Trophoblast cell (in vitro differentiated cells and primary cell): ENCODE results near the gene GNB3.

ENCODE experiments used
- DNase-seq, 2 donors: peaks; one replicate each; pipeline ENCODE4 v3.0.0-alpha.2; 2016
- H2AFZ ChIP-seq: 2 replicates; pipeline ENCODE4 v1.6.1; 2013; ENCODE audit warnings: low read length, moderate library complexity, mild to moderate bottlenecking; ENCODE audit not compliant: insufficient read depth, poor library complexity
- H2AK5ac ChIP-seq: 2 replicates; pipeline ENCODE4 v1.6.1; 2013; ENCODE audit warnings: mild to moderate bottlenecking, low read length
- H2BK120ac ChIP-seq: 2 replicates; pipeline ENCODE4 v1.6.1; 2013; ENCODE audit warnings: low read length, mild to moderate bottlenecking, moderate library complexity; ENCODE audit not compliant: insufficient read depth, poor library complexity
- H2BK12ac ChIP-seq: 2 replicates; pipeline ENCODE4 v1.6.1; 2013; ENCODE audit warnings: mild to moderate bottlenecking, low read length, moderate library complexity
- H2BK5ac ChIP-seq: 2 replicates; pipeline ENCODE4 v1.6.1; 2013; ENCODE audit warnings: low read length, low read depth, moderate library complexity, mild to moderate bottlenecking; ENCODE audit not compliant: poor library complexity
- H3K14ac ChIP-seq: 2 replicates; pipeline ENCODE4 v1.6.1; 2013; ENCODE audit warnings: mild to moderate bottlenecking, low read length
- H3K18ac ChIP-seq: 2 replicates; pipeline ENCODE4 v1.6.1; 2013; ENCODE audit warnings: mild to moderate bottlenecking, low read length
- H3K23ac ChIP-seq: 2 replicates; pipeline ENCODE4 v1.6.1; 2013; ENCODE audit warnings: low read length
- H3K27ac ChIP-seq: 2 replicates; pipeline ENCODE4 v1.5.1; 2013; ENCODE audit warnings: low read depth, mild to moderate bottlenecking, inconsistent platforms, low read length, moderate library complexity
- H3K27me3 ChIP-seq: 2 replicates; pipeline ENCODE4 v1.6.1; 2013; ENCODE audit warnings: inconsistent platforms, mild to moderate bottlenecking, low read length, moderate library complexity; ENCODE audit not compliant: insufficient read depth
- H3K36me3 ChIP-seq, 2 experiments: 1 replicate in 1 of 2; 2 replicates in 1 of 2; pipeline ENCODE4 v1.6.1; 2013; ENCODE audit warnings: low read length in 2 of 2, mild to moderate bottlenecking in 2 of 2, moderate library complexity in 1 of 2; ENCODE audit not compliant: insufficient read depth in 2 of 2, control insufficient read depth in 1 of 2
- H3K4ac ChIP-seq: 2 replicates; pipeline ENCODE4 v1.6.1; 2013; ENCODE audit warnings: low read depth, mild to moderate bottlenecking, low read length, moderate library complexity
- H3K4me1 ChIP-seq, 2 experiments: 1 replicate in 1 of 2; 2 replicates in 1 of 2; pipeline ENCODE4 v1.6.1; 2013; ENCODE audit warnings: low read length in 2 of 2, mild to moderate bottlenecking in 2 of 2, moderate library complexity in 1 of 2; ENCODE audit not compliant: insufficient read depth in 2 of 2, control insufficient read depth in 1 of 2
- H3K4me2 ChIP-seq: 2 replicates; pipeline ENCODE4 v1.6.1; 2013; ENCODE audit warnings: inconsistent platforms, mild to moderate bottlenecking, low read length, moderate library complexity
- H3K4me3 ChIP-seq: 2 replicates; pipeline ENCODE4 v1.5.1; 2013; ENCODE audit warnings: mild to moderate bottlenecking, low read depth, low read length, inconsistent platforms
- H3K79me1 ChIP-seq: one replicate; pipeline ENCODE4 v1.6.1; 2013; ENCODE audit warnings: low read length
- H3K79me2 ChIP-seq: 2 replicates; pipeline ENCODE4 v1.6.1; 2013; ENCODE audit warnings: low read length, mild to moderate bottlenecking; ENCODE audit not compliant: control insufficient read depth, insufficient read depth, poor library complexity
- H3K9ac ChIP-seq: 2 replicates; pipeline ENCODE4 v1.6.1; 2013; ENCODE audit warnings: mild to moderate bottlenecking, low read length
- H3K9me3 ChIP-seq: 2 replicates; pipeline ENCODE4 v1.6.1; 2013; ENCODE audit warnings: low read depth, mild to moderate bottlenecking, control low read depth, inconsistent platforms, low read length; ENCODE audit not compliant: insufficient read depth
- H4K12ac ChIP-seq: 2 replicates; pipeline ENCODE4 v1.6.1; 2013; ENCODE audit warnings: low read depth, mild to moderate bottlenecking, low read length, moderate library complexity
- H4K8ac ChIP-seq: 2 replicates; pipeline ENCODE4 v1.6.1; 2013; ENCODE audit warnings: low read depth, mild to moderate bottlenecking, low read length, moderate library complexity
- H4K91ac ChIP-seq: one replicate; pipeline ENCODE4 v1.6.1; 2013; ENCODE audit warnings: low read depth, mild to moderate bottlenecking, low read length, moderate library complexity
- WGBS: extraction: QIAGEN DNeasy Blood & Tissue Kit; methylation state at CpG from one replicate; pipeline ENCODE4 v1.1.7; 2013; ENCODE audit warnings: missing lambda C conversion rate; ENCODE audit not compliant: insufficient read length, insufficient coverage; ENCODE audit errors: extremely low coverage; 5-methylcytosine and 5-hydroxymethylcytosine counted together

The GNB3 gene

DNA sequence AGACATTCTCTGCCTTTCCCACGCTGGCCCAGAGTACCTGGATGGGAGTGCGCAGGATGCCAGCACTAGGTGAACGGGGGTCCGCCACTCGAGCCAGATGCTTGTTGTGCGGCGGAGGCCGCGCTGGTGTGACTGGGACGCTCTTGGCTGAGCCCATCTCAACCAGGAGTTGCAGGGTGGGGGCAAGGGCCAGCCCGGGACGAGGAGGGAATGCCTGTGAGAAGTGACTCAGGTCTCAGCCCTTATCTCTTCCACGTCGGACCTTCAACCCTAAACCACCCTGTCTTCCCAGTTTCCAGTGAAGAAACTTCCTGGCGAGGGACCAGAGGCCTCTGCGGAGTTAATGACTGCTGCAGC is 10.0 kb downstream of the GNB3 start:
- Histone ChIP-seq H4K8ac (no peak overlapping the region), H3K79me1 (peaks cover 5% of the 10 kb centered on the region), H2AFZ (no peak overlapping the region), H3K4me3 (peak overlapping the region; percentile 75), H4K91ac (peak overlapping the region; percentile 31), H3K14ac (no peak overlapping the region), H4K12ac (no peak overlapping the region), H3K79me2 (peaks cover 4% of the 10 kb centered on the region), H3K23ac (no peak overlapping the region), H2BK120ac (no peak overlapping the region), H3K36me3 (peaks cover 23 to 38% of the 10 kb centered on the region in 2 experiments), H3K4me2 (peak overlapping the region; percentile 74), H2BK5ac (no peak overlapping the region), H3K18ac (no peak overlapping the region), H3K27ac (no peak overlapping the region), H3K9ac (peak overlapping the region; percentile 69), H2BK12ac (no peak overlapping the region), H3K27me3 (no peaks in the 10 kb centered on the region), H3K4me1 (peaks cover 14 to 15% of the 10 kb centered on the region in 2 experiments), H3K9me3 (no peaks in the 10 kb centered on the region), H2AK5ac (no peak overlapping the region), H3K4ac (peak overlapping the region; percentile 5)
- no CpG with 5 or more reads among the region's 16 CpGs for WGBS
- DNase-seq = peak in 1 of 2 donors; percentile 21

DNA sequence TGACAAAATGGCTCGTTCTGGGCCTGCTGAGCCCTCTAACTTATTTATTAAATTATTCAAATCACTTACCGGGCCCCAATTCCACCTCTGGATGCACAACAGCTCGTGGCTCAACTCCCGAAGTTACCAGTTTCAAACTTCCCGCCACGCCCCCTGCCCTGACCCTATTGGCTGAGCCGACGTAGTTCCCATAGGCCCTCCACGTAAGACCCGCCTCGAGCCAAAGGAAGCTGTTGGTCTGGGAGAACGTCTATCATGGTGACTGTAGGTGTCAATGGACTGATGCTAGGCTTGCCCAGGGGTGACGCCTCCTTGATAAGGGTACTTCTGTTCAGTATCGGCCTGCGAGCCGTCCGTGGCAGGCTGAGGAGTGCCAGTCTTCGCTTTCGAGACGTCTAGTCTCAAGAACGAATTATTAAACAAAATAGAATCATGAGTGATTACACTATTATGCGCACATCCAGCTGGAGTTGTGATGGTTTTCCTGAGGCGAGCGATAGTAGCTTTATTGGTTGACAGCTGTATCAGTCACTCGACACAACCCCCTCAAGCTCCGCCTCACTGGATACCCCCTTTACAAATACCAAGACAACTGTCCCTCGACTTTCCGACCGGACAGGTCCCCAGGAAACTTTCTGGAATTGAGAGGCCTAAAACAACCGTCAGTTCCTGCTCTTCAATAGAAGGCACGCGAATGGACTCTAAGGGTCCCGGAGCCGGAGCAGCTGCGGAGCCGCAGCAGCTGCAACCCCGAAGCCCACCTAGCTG is 10.6 kb downstream of the GNB3 start, which contains the start of gene CDCA3:
Gene CDCA3, minus strand, starts transcription at position 134 of the 768 bp plus-strand sequence. CDS start 334 bp downstream, outside the sequence.
- Histone ChIP-seq H3K4me2 (peak within 1 kb of the TSS; percentile 74), H3K9me3 (no peaks in the 10 kb centered on the region), H3K23ac (no peak within 1 kb of the TSS), H3K4ac (peak within 1 kb of the TSS; percentile 13), H3K36me3 (peaks cover 25 to 39% of the 10 kb centered on the region in 2 experiments), H2BK12ac (no peak within 1 kb of the TSS), H3K4me3 (peak within 1 kb of the TSS; percentile 94), H3K27ac (peak within 1 kb of the TSS; percentile 55), H3K9ac (peak within 1 kb of the TSS; percentile 86), H3K14ac (peak within 1 kb of the TSS; percentile 55), H4K12ac (no peak within 1 kb of the TSS), H4K8ac (peak within 1 kb of the TSS; percentile 87), H4K91ac (peak within 1 kb of the TSS; percentile 70), H3K27me3 (no peaks in the 10 kb centered on the region), H2AK5ac (no peak within 1 kb of the TSS), H3K79me1 (peaks cover 5% of the 10 kb centered on the region), H2BK120ac (peak within 1 kb of the TSS; percentile 7), H2BK5ac (peak within 1 kb of the TSS; percentile 27), H2AFZ (peak within 1 kb of the TSS; percentile 20), H3K18ac (no peak within 1 kb of the TSS), H3K4me1 (peaks cover 14 to 15% of the 10 kb centered on the region in 2 experiments), H3K79me2 (peaks cover 4% of the 10 kb centered on the region)
- DNase-seq = peak; percentile 99
- WGBS = no CpG with 5 or more reads among the region's 37 CpGs

DNA sequence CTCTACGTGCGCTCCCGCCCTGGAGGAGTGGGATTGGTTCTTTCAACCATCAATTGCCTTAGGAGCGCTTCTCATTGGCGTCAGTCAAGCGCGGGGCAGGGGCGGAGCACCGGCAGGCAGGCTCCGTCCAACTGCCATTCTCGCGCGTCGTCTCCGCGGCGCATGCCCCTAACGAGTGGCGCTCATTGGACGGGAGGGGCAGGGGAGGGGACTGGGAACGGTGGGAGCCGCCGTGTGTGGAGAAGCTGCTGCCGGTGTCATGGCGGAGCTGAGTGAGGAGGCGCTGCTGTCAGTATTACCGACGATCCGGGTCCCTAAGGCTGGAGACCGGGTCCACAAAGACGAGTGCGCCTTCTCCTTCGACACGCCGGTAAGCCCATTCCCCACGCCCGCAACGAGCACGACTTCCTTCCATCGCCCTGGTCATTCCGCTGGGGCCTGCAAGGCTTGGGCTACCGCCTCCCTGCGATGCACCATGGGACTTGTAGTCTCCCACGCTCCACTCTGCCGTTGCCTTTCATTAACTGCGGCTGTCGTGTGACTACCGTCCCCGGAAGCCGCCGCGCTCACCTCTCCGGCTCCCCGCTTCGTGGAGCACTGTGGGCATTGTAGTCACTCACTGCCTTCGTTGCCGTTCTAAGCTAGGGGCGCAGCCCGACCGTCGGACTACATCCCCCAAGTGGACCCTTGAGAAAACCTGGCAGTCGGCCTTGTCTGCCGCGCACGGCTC is 11.4 kb downstream of the GNB3 start, which contains the start of gene USP5:
Gene USP5, plus strand, starts transcription at position 230 of the 730 bp plus-strand sequence. Its CDS starts 30 bp downstream, at position 260.
- no CpG with 5 or more reads among the region's 65 CpGs for WGBS
- H3K79me2 ChIP-seq = peaks cover 4% of the 10 kb centered on the region
- peak within 1 kb of the TSS; percentile 55 for H3K27ac ChIP-seq
- H2AFZ ChIP-seq = peak within 1 kb of the TSS; percentile 20
- no peak within 1 kb of the TSS for H3K23ac ChIP-seq
- H3K4me1 ChIP-seq = peaks cover 14 to 15% of the 10 kb centered on the region in 2 experiments
- H3K4ac ChIP-seq = peak within 1 kb of the TSS; percentile 65
- peak; percentile 99 to 100 for DNase-seq
- H3K14ac ChIP-seq = peak within 1 kb of the TSS; percentile 55
- peak within 1 kb of the TSS; percentile 76 for H2AK5ac ChIP-seq
- peak within 1 kb of the TSS; percentile 84 for H4K91ac ChIP-seq
- H3K9ac ChIP-seq = peak within 1 kb of the TSS; percentile 86
- peak within 1 kb of the TSS; percentile 87 for H4K8ac ChIP-seq
- peak within 1 kb of the TSS; percentile 60 for H3K18ac ChIP-seq
- H3K9me3 ChIP-seq = no peaks in the 10 kb centered on the region
- H2BK12ac ChIP-seq = peak within 1 kb of the TSS; percentile 16
- peak within 1 kb of the TSS; percentile 94 for H3K4me3 ChIP-seq
- H3K4me2 ChIP-seq = peak within 1 kb of the TSS; percentile 74
- peak within 1 kb of the TSS; percentile 7 for H2BK120ac ChIP-seq
- H3K79me1 ChIP-seq = peaks cover 5% of the 10 kb centered on the region
- H4K12ac ChIP-seq = peak within 1 kb of the TSS; percentile 67
- peaks cover 24 to 39% of the 10 kb centered on the region in 2 experiments for H3K36me3 ChIP-seq
- H3K27me3 ChIP-seq = no peaks in the 10 kb centered on the region
- peak within 1 kb of the TSS; percentile 27 for H2BK5ac ChIP-seq

DNA sequence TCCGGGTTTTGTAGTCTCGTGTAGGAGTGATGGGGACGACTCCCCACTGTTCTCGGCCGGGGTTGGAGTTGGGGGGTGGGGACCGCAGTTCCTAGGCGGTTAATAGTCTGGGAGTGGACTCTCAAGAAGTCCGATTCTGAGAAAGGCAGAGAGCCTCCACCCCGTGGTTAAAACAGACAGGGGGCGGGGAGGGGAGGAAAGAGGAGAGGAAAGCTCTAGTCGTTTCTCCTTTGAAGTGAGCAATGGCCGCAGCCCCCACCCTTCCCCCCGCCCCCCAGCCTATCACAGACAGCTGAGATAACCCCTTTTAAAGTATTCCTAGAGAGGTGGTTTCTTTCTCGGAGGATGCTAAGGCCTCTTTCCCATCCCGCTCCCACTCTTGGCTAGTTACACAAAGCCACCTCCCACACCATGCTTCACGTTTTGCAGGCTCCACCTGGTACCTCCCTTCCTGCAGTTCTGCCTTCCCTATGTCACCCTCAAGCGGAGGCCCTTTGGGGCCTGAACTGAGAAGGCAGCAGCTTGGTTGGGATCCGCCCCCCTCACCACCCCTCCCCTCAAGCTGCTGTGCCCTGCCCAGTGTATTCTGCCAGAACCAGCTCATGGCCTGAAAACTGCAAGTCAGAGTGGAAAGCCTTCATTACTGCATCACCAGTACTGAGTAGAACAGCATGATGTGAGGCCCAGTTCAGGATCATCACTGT is 12.1 kb downstream of the GNB3 start:
- peak overlapping the region; percentile 60 for H3K18ac ChIP-seq
- H3K79me2 ChIP-seq = peaks cover 4% of the 10 kb centered on the region
- peak overlapping the region; percentile 76 for H2AK5ac ChIP-seq
- no CpG with 5 or more reads among the region's 18 CpGs for WGBS
- peaks cover 14 to 15% of the 10 kb centered on the region in 2 experiments for H3K4me1 ChIP-seq
- peak overlapping the region; percentile 76 for H3K4me3 ChIP-seq
- peak overlapping the region; percentile 60 for H3K4me2 ChIP-seq
- H3K23ac ChIP-seq = no peak overlapping the region
- H4K8ac ChIP-seq = peak overlapping the region; percentile 75
- H2BK12ac ChIP-seq = peak overlapping the region; percentile 16
- no peaks in the 10 kb centered on the region for H3K27me3 ChIP-seq
- H4K12ac ChIP-seq = peak overlapping the region; percentile 67
- H3K27ac ChIP-seq = peak overlapping the region; percentile 35
- H4K91ac ChIP-seq = peak overlapping the region; percentile 84
- peaks cover 5% of the 10 kb centered on the region for H3K79me1 ChIP-seq
- H2BK120ac ChIP-seq = no peak overlapping the region
- H3K4ac ChIP-seq = peak overlapping the region; percentile 65
- peak overlapping the region; percentile 21 for H3K14ac ChIP-seq
- peak overlapping the region; percentile 57 for H3K9ac ChIP-seq
- no peaks in the 10 kb centered on the region for H3K9me3 ChIP-seq
- H2AFZ ChIP-seq = peak overlapping the region; percentile 20
- no peak overlapping the region for H2BK5ac ChIP-seq
- peaks cover 25 to 41% of the 10 kb centered on the region in 2 experiments for H3K36me3 ChIP-seq
- no peak for DNase-seq
